Measurements from ENCODE around the gene OSBPL2. TPM values are rescaled to one million over a fixed set of nuclear protein-coding genes. Genes with fewer than 3 reads are reported as not detected.

The OSBPL2 gene
- total RNA-seq, 1 experiment from 2014 or later = 41.4 TPM

GRCh38 chr20:62208795-62209755, 29.2 kb upstream of the OSBPL2 start:
- BruUV-seq (replicated peaks) = no TSS peak
- Histone ChIP-seq H3K4me1 (ENCODE audit: control insufficient read depth, insufficient read depth, low read length) (peaks cover 11% of the 10 kb centered on the region), H3K36me3 (ENCODE audit: control insufficient read depth, insufficient read depth, low read length) (no peaks in the 10 kb centered on the region), H3K9me3 (ENCODE audit: control insufficient read depth, insufficient read depth, low read depth, low read length) (no peaks in the 10 kb centered on the region), H3K27ac (ENCODE audit: low read length) (no peak overlapping the region), H3K27me3 (ENCODE audit: control insufficient read depth, insufficient read depth, low read length) (no peaks in the 10 kb centered on the region), H3K4me3 (ENCODE audit: low read depth in 2 of 2, low read length in 2 of 2) (no peak overlapping the region)
- ATAC-seq (peak; percentile 19; the same call in 1 of the 2 replicates), DNase-seq (ENCODE audit: low read depth, low spot score) (no peak)
- intact Hi-C loops (cut with micrococcal nuclease; ENCODE audit: unreplicated experiment) (no loop called here), in situ Hi-C loops (cut with HindIII; ENCODE audit: low pct_unique_long_range_greater_than_20kb, low sequenced_read_pairs) (no loop called here)
- ChIA-PET POLR2A (no interaction called here), CTCF (no interaction called here)
- TF ChIP-seq TCF7L2 (IDR thresholded peaks at IDR 0.05; ENCODE audit: low read depth, low read length) = no peak
- no peak for TF ChIP-seq POLR2AphosphoS5 (IDR thresholded peaks at IDR 0.05; ENCODE audit: low read depth, low read length)
- TF ChIP-seq, protein P1, sequence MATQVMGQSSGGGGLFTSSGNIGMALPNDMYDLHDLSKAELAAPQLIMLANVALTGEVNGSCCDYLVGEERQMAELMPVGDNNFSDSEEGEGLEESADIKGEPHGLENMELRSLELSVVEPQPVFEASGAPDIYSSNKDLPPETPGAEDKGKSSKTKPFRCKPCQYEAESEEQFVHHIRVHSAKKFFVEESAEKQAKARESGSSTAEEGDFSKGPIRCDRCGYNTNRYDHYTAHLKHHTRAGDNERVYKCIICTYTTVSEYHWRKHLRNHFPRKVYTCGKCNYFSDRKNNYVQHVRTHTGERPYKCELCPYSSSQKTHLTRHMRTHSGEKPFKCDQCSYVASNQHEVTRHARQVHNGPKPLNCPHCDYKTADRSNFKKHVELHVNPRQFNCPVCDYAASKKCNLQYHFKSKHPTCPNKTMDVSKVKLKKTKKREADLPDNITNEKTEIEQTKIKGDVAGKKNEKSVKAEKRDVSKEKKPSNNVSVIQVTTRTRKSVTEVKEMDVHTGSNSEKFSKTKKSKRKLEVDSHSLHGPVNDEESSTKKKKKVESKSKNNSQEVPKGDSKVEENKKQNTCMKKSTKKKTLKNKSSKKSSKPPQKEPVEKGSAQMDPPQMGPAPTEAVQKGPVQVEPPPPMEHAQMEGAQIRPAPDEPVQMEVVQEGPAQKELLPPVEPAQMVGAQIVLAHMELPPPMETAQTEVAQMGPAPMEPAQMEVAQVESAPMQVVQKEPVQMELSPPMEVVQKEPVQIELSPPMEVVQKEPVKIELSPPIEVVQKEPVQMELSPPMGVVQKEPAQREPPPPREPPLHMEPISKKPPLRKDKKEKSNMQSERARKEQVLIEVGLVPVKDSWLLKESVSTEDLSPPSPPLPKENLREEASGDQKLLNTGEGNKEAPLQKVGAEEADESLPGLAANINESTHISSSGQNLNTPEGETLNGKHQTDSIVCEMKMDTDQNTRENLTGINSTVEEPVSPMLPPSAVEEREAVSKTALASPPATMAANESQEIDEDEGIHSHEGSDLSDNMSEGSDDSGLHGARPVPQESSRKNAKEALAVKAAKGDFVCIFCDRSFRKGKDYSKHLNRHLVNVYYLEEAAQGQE (IDR thresholded peaks at IDR 0.05; ENCODE audit: insufficient read depth in 1 of 2, low read depth in 2 of 2, low read length in 1 of 2) = no peak
- TF ChIP-seq CTCF (IDR thresholded peaks at IDR 0.05) = no peak
- no peak for TF ChIP-seq SIN3A (IDR thresholded peaks at IDR 0.05; ENCODE audit: borderline replicate concordance, insufficient read depth, low read depth, low read length)

DNA sequence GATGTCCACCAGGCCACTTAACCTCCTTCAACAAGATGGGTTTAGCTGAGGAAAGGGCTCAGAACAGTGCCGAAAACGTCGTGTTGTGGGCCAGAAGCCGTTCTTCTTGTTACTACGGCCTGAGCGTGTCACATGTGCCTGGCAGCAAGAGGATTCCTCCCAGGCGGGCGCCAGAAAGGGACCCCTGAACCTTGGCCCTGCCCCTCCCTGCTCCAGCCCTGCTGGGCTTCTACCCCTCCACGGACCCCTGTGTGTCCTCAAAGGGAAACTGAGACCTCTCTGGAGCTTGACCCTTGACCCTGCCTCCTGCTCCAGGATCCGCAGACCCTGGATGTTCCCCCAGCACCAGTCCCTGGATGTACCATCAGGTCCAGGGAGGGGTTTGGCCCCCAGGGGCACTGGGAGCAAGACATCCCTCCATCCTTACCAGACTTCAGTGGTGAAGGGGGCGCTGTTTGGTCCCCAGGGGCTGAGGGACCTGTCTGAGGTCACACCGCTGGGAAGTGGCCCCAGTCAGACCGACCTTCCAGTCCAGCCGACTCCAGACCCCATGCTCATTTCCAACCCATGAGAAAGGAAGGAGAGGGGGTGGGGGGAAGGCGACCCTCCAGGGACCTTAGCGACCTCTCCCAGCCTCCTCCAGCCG, 28.3 kb upstream of the OSBPL2 start:
- ChIA-PET POLR2A (no interaction called here), CTCF (no interaction called here)
- no peak overlapping the region for H3K27ac ChIP-seq (ENCODE audit: low read length)
- ATAC-seq = no peak
- no peaks in the 10 kb centered on the region for H3K36me3 ChIP-seq (ENCODE audit: control insufficient read depth, insufficient read depth, low read length)
- in situ Hi-C loops (cut with HindIII; ENCODE audit: low pct_unique_long_range_greater_than_20kb, low sequenced_read_pairs) (no loop called here), intact Hi-C loops (cut with micrococcal nuclease; ENCODE audit: unreplicated experiment) (no loop called here)
- H3K4me1 ChIP-seq (ENCODE audit: control insufficient read depth, insufficient read depth, low read length) = peaks cover 11% of the 10 kb centered on the region
- H3K27me3 ChIP-seq (ENCODE audit: control insufficient read depth, insufficient read depth, low read length) = no peaks in the 10 kb centered on the region
- TF ChIP-seq CTCF (IDR thresholded peaks at IDR 0.05) = no peak
- TF ChIP-seq SIN3A (IDR thresholded peaks at IDR 0.05; ENCODE audit: borderline replicate concordance, insufficient read depth, low read depth, low read length) = no peak
- TF ChIP-seq, protein P1 (IDR thresholded peaks at IDR 0.05; ENCODE audit: insufficient read depth in 1 of 2, low read depth in 2 of 2, low read length in 1 of 2) = no peak
- TF ChIP-seq POLR2AphosphoS5 (IDR thresholded peaks at IDR 0.05; ENCODE audit: low read depth, low read length) = no peak
- TF ChIP-seq TCF7L2 (IDR thresholded peaks at IDR 0.05; ENCODE audit: low read depth, low read length) = no peak
- H3K9me3 ChIP-seq (ENCODE audit: control insufficient read depth, insufficient read depth, low read depth, low read length) = no peaks in the 10 kb centered on the region
- no TSS peak for BruUV-seq (replicated peaks)
- no peak overlapping the region for H3K4me3 ChIP-seq (ENCODE audit: low read depth in 2 of 2, low read length in 2 of 2)
- no peak for DNase-seq (ENCODE audit: low read depth, low spot score)
